HL-60 (cell line): ENCODE data around the gene LEF1.

Experiments used
- DNase-seq, 2 experiments: peaks; one replicate each; pipeline ENCODE4 v3.0.0-alpha.2; 2010 to 2020; ENCODE audit warnings: low read depth in 1 of 2, low spot score in 1 of 2
- H3K27ac ChIP-seq: fragments of 250-450 bp; sonication (Bioruptor Pico); replicated peaks from 2 replicates; pipeline ENCODE4 v1.5.1; 2020; ENCODE audit warnings: mild to moderate bottlenecking, moderate library complexity
- H3K27me3 ChIP-seq: fragments of 250-450 bp; sonication (Bioruptor Pico); 2 replicates; pipeline ENCODE4 v1.5.1; 2021; ENCODE audit warnings: mild to moderate bottlenecking, moderate library complexity; ENCODE audit not compliant: insufficient read depth, poor library complexity, severe bottlenecking
- H3K4me3 ChIP-seq: replicated peaks from 2 replicates; pipeline ENCODE4 v1.5.1; 2011; ENCODE audit warnings: mild to moderate bottlenecking, control low read depth, low read length; ENCODE audit not compliant: insufficient read depth
- GABPA ChIP-seq: IDR thresholded peaks from 2 replicates; pipeline ENCODE4 v1.6.1; 2012; ENCODE audit warnings: low read depth
- POLR2AphosphoS5 ChIP-seq: IDR thresholded peaks from 2 replicates; pipeline ENCODE4 v1.6.1; 2012; ENCODE audit warnings: low read depth
- REST ChIP-seq: IDR thresholded peaks from 2 replicates; pipeline ENCODE4 v1.6.1; 2012; ENCODE audit warnings: low read depth; ENCODE audit not compliant: insufficient replicate concordance
- SPI1 ChIP-seq: IDR thresholded peaks from 2 replicates; pipeline ENCODE4 v1.6.1; 2012; ENCODE audit warnings: low read depth, mild to moderate bottlenecking, borderline replicate concordance
- TF ChIP-seq, protein P1 (sequence below): IDR thresholded peaks from one replicate; pipeline ENCODE4 v1.5.1; 2011; ENCODE audit warnings: low read length, control low read depth, inconsistent platforms; ENCODE audit not compliant: insufficient read depth

The LEF1 gene

GRCh38 chr4:108166038-108166437 lies 2.7 kb downstream of the LEF1 start:
- TF ChIP-seq SPI1 (no peak), REST (no peak), GABPA (no peak), POLR2AphosphoS5 (no peak)
- TF ChIP-seq, protein P1, sequence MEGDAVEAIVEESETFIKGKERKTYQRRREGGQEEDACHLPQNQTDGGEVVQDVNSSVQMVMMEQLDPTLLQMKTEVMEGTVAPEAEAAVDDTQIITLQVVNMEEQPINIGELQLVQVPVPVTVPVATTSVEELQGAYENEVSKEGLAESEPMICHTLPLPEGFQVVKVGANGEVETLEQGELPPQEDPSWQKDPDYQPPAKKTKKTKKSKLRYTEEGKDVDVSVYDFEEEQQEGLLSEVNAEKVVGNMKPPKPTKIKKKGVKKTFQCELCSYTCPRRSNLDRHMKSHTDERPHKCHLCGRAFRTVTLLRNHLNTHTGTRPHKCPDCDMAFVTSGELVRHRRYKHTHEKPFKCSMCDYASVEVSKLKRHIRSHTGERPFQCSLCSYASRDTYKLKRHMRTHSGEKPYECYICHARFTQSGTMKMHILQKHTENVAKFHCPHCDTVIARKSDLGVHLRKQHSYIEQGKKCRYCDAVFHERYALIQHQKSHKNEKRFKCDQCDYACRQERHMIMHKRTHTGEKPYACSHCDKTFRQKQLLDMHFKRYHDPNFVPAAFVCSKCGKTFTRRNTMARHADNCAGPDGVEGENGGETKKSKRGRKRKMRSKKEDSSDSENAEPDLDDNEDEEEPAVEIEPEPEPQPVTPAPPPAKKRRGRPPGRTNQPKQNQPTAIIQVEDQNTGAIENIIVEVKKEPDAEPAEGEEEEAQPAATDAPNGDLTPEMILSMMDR = no peak
- Histone ChIP-seq H3K27me3 (peaks cover 69% of the 10 kb centered on the region), H3K4me3 (no peak overlapping the region), H3K27ac (no peak overlapping the region)
- DNase-seq = no peak

- Histone ChIP-seq H3K27ac (no peak overlapping the region), H3K27me3 (peaks cover 64% of the 10 kb centered on the region), H3K4me3 (no peak overlapping the region)
These were observed 3.1 kb downstream of the LEF1 start for GRCh38 chr4:108165586-108165985.

GRCh38 chr4:108163351-108163750 lies 5.4 kb downstream of the LEF1 start:
- TF ChIP-seq GABPA (no peak), SPI1 (no peak), REST (no peak), POLR2AphosphoS5 (no peak)
- TF ChIP-seq, protein P1 = no peak
- Histone ChIP-seq H3K27ac (no peak overlapping the region), H3K27me3 (peaks cover 44% of the 10 kb centered on the region), H3K4me3 (no peak overlapping the region)
- no peak for DNase-seq

More at GRCh38 chr4:108165586-108165985, 3.1 kb downstream of the LEF1 start:
- no peak for DNase-seq
- no peak for TF ChIP-seq SPI1
- no peak for TF ChIP-seq GABPA
- no peak for TF ChIP-seq POLR2AphosphoS5
- no peak for TF ChIP-seq REST
- TF ChIP-seq, protein P1 = no peak
